ENCODE measurements around the gene SLC25A46.
"Not testable (repeated sequence)": the region's sequence is repeated elsewhere in the genome, so short reads cannot be mapped to it uniquely, and the experiment has no call there.

Gene SLC25A46

DNA sequence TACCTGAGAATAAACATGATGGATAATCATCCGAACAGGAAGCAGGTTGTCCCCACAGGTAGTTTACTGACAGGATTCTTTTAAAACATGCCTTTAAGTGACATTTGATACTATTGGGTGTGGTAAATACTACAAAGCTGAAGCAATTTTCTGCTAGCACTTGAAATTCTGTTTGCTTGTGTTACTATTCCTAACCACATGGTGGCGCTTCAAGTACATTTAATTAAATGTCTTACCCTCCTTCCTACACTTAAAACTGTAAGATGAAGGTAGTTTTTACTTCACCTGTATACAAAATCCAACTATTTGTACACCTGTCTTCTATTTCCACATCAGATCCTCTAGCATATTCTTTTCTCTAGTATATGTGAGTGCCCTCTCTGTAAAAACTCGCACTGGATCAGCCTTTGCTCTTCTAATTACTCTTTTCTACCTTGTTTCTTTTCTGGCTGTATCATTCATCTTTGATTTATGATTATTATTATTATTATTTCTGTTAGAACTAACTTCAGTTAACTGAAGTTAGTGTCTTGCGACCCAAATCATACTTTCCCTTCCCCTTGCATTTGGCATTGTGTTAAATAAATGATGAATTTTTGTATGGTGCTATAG is 18.4 kb downstream of the SLC25A46 start:
- DNase-seq (ENCODE audit: low read depth in 2 of 2), result peak in 1 of 2 donors; percentile 19

GRCh38 chr5:110760158-110760557 is 21.4 kb downstream of the SLC25A46 start:
- DNase-seq (ENCODE audit: low read depth in 2 of 2), result no peak

- DNase-seq (ENCODE audit: low read depth in 2 of 2), result no peak
Measured at GRCh38 chr5:110768138-110768860, 29.5 kb downstream of the SLC25A46 start.

- DNase-seq (ENCODE audit: low read depth in 2 of 2), result no peak
Measured at GRCh38 chr5:110769000-110769681, 30.3 kb downstream of the SLC25A46 start.

DNA sequence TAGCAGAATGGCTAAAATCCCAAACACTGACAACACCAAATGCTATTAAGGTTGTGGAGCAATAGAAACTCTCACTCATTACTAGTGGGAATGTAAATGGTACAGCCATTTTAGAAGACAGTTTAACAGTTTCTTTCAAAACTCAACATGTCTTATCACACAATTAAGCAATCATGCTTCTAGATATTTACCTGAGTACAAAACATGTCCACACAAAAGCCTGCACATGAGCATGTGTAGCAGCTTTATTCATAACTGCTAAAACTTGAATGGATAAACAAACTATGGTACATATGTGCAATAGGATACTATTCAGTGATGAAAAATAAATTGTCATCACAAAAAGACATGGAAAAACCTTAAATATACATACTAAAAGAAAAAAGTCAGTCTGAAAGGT is 31.5 kb downstream of the SLC25A46 start:
- DNase-seq (ENCODE audit: low read depth in 2 of 2), result no peak

DNA sequence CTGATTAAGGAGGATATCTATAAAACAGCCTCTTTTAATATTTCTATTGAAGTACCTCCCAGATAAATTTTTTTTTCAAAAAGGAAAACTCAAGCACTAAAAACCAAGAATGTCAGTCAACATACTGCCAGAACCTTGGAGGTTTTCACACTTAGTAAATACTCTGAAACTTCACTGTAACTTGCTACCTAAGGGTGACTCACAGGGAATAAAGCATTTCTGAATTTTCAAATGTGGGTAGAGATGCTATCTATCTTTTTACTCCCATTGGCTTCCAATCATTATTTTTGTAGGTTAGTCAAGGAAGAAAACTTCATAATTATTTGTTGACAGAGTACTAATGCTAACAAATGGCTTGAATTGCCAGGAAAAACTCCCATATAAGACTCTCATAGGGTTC is 46.1 kb downstream of the SLC25A46 start:
- no peak for DNase-seq (ENCODE audit: low read depth in 2 of 2)

- DNase-seq (ENCODE audit: low read depth in 2 of 2), result no peak
Measured at GRCh38 chr5:110785356-110785755, 46.5 kb downstream of the SLC25A46 start.

DNA sequence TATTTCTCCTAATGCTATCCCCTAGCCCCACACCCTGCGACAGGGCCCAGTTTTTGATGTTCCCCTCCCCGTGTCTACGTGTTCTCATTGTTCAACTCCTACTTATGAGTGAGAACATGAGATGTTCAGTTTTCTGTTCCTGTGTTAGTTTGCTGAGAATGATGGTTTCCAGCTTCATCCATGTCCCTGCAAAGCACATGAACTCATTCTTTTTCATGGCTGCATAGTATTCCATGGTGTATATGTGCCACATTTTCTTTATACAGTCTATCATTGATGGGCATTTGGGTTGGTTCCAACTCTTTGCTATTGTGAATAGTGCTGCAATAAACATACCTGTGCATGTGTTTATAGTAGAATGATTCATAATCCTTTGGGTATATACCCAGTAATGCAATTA is 49.2 kb downstream of the SLC25A46 start:
- DNase-seq (ENCODE audit: low read depth in 2 of 2), result not testable (repeated sequence)

DNA sequence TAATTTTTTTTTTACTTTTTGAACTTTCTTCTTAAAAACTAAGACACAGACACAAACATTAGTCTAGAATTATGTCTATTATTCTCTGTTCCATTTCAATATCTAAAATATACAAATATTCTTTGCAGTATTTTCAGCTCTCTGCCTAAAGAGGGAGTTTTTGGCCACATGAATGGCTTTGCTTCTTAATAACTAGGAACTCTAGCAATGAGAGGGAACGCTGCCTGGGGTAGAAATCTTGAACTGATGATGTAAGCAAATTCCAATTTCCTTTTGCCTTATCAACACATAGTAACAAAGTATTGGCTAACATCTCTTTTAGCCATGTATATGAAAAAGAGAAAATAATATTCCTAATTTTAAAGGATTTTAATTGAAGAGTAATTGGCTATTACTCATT is 51.9 kb downstream of the SLC25A46 start:
- DNase-seq (ENCODE audit: low read depth in 2 of 2), result no peak

DNA sequence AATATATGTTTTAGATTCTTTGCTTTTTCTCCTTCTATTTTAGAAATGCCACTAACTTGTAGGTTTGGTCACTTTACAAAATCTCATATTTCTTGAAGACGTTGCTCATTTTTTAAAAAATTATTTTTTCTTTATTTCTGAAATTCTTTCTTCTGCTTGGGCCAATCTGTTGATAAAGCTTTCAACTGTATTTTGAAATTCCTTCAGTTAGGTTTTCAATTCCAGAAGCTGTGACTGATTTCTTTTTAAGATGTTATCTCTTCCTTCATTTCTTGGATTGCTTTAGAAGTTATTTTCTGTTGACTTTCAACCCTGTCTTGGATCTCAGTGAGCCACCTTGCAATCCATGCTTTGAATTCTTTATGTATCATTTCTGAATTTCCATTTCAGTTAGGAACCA is 64.2 kb downstream of the SLC25A46 start:
- DNase-seq (ENCODE audit: low read depth in 2 of 2), result no peak

GRCh38 chr5:110803467-110804326 is 64.9 kb downstream of the SLC25A46 start:
- no peak for DNase-seq (ENCODE audit: low read depth in 2 of 2)

DNA sequence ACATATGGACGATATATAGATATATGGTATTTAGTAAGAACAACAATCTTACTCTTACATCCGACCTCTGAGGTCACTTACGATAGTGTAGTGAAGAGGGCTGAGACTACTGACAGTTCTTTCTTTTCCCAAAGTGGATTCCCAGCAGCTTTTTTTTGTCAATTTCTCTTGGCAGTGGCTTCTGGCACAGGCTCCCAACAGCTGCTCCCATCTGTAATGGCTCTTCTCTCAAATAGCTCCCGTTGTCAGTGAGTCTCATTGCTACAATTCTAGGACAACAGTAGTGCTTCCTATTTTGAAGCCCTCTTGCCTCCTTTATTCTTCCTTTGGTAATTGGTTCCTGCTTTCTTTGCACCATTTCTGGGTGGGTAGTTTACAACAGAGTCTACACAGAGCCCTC is 68.4 kb downstream of the SLC25A46 start:
- no peak for DNase-seq (ENCODE audit: low read depth in 2 of 2)

DNA sequence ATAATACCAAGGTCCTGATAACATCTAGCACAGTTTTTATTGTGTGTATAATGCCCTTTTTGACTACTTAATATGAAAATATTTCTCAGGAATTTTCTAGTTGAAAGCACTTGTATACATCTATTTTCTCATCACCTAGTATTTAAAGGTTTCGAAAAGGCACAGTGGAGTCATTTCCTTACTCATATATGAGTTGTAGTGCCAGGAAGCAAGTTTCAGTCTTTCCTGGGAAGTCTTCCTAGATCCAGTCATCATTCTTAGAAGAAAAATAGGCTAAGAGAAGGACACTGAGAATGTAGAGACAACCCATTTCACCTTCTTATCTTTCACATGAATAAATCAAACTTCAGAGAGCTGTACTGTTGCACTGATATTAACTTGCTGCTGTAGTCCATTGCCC is 70.2 kb downstream of the SLC25A46 start:
- DNase-seq (ENCODE audit: low read depth in 2 of 2), result no peak

All from activated CD4-positive, alpha-beta T cell treated with anti-CD3 and anti-CD28 coated beads for 24 hours (primary cell).